Gastroesophageal sphincter (tissue), 4 donors: ENCODE data around the gene HSD3B2. TPM values are rescaled to one million over a fixed set of nuclear protein-coding genes. Genes with fewer than 3 reads are reported as not detected.
"Not testable (repeated sequence)": the region's sequence is repeated elsewhere in the genome, so short reads cannot be mapped to it uniquely, and the experiment has no call there.

ENCODE experiments used
- ATAC-seq: fragments of 150-250 bp; one replicate; pipeline ENCODE4 v1.9.1; 2016; ENCODE audit warnings: mild to moderate bottlenecking, moderate library complexity
- H3K27ac ChIP-seq, 4 donors: fragments of 200-600 bp; sonication (generic) in 3 of 4; 1 replicate in 3 of 4; 2 replicates in 1 of 4; pipeline ENCODE4 v1.5.1; 2016 to 2019
- H3K27me3 ChIP-seq: fragments of 200-600 bp; sonication (generic); one replicate; pipeline ENCODE4 v1.5.1; 2019
- H3K36me3 ChIP-seq, 2 donors: fragments of 200-600 bp; sonication (generic); one replicate each; pipeline ENCODE4 v1.5.1; 2019; ENCODE audit warnings: control low read depth in 1 of 2
- H3K4me1 ChIP-seq, 3 donors: fragments of 200-600 bp; sonication (generic); 1 replicate in 2 of 3; 2 replicates in 1 of 3; pipeline ENCODE4 v1.5.1; 2016 to 2019; ENCODE audit warnings: control low read depth in 2 of 3
- H3K4me3 ChIP-seq, 2 donors: fragments of 200-600 bp; sonication (generic); one replicate each; pipeline ENCODE4 v1.5.1; 2019; ENCODE audit warnings: mild to moderate bottlenecking in 1 of 2, moderate library complexity in 1 of 2
- H3K9me3 ChIP-seq, 3 donors: fragments of 200-600 bp; sonication (generic); one replicate each; pipeline ENCODE4 v1.5.1; 2017 to 2019; ENCODE audit warnings: control low read depth in 2 of 3
- CTCF ChIP-seq, 4 experiments: fragments of 200-600 bp in 2 of 4; fragments of 450-650 bp in 2 of 4; sonication (generic) in 1 of 4; IDR thresholded peaks; one replicate each; pipeline ENCODE4 v1.5.1; 2017 to 2019; ENCODE audit warnings: antibody characterized with exemption in 4 of 4, mild to moderate bottlenecking in 2 of 4, moderate library complexity in 2 of 4
- EP300 ChIP-seq: sonication (generic); formaldehyde crosslinking; IDR thresholded peaks from one replicate; pipeline ENCODE4 v1.6.1; 2017; ENCODE audit warnings: antibody characterized with exemption, mild to moderate bottlenecking
- POLR2A ChIP-seq, 2 donors: fragments of 450-650 bp; IDR thresholded peaks; one replicate each; pipeline ENCODE4 v1.6.1; 2017; ENCODE audit warnings: antibody characterized with exemption in 2 of 2, mild to moderate bottlenecking in 2 of 2, moderate library complexity in 1 of 2
- POLR2AphosphoS5 ChIP-seq: sonication (generic); formaldehyde crosslinking; IDR thresholded peaks from one replicate; pipeline ENCODE4 v1.6.1; 2017; ENCODE audit warnings: antibody characterized with exemption
- WGBS, 2 donors: methylation state at CpG; one replicate each; pipeline ENCODE4 v1.1.5; 2018; ENCODE audit warnings: low coverage in 1 of 2; 5-methylcytosine and 5-hydroxymethylcytosine counted together
- total RNA-seq, 4 donors: library from RNA; depleted of rRNA; stranded (reverse); fragments of >200 nt; gene quantifications; one replicate each; pipeline ENCODE4 v1.1.0, GENCODE V29; 2016

HSD3B2 gene
- total RNA-seq, 4 donors from 2014 or later: not detected

- Histone ChIP-seq H3K4me3 (no peak overlapping the region), H3K4me1 (no peaks in the 10 kb centered on the region), H3K9me3 (peaks cover 0 to 6% (median 0%) of the 10 kb centered on the region in 3 donors), H3K27me3 (no peaks in the 10 kb centered on the region), H3K27ac (no peak overlapping the region), H3K36me3 (no peaks in the 10 kb centered on the region)
- ATAC-seq: no peak
- no peak for TF ChIP-seq EP300
- TF ChIP-seq POLR2AphosphoS5: no peak
- no peak for TF ChIP-seq POLR2A (IDR thresholded peaks at IDR 0.05)
- TF ChIP-seq CTCF (IDR thresholded peaks at IDR 0.05): no peak
- 90 to 91% methylated on average over 1 of the region's 1 CpG for WGBS, 2 donors
Observed at GRCh38 chr1:119376594-119376993, 38.4 kb upstream of the HSD3B2 start.

- not testable (repeated sequence) for H3K4me1 ChIP-seq, H3K4me3 ChIP-seq, H3K36me3 ChIP-seq, H3K9me3 ChIP-seq, ATAC-seq, H3K27ac ChIP-seq, H3K27me3 ChIP-seq
- WGBS, 2 donors: 73% methylated on average over 2 of the region's 2 CpGs
Observed at GRCh38 chr1:119377594-119377993, 37.4 kb upstream of the HSD3B2 start.

GRCh38 chr1:119379117-119379516, 35.8 kb upstream of the HSD3B2 start:
- no peak for ATAC-seq
- no peak for TF ChIP-seq POLR2AphosphoS5
- TF ChIP-seq CTCF (IDR thresholded peaks at IDR 0.05): no peak
- no peak for TF ChIP-seq POLR2A (IDR thresholded peaks at IDR 0.05)
- TF ChIP-seq EP300: no peak

GRCh38 chr1:119380304-119380703, 34.6 kb upstream of the HSD3B2 start:
- H3K9me3 ChIP-seq: peaks cover 0 to 6% (median 0%) of the 10 kb centered on the region in 3 donors
- H3K27ac ChIP-seq: no peak overlapping the region
- H3K36me3 ChIP-seq: no peaks in the 10 kb centered on the region
- WGBS, 2 donors: 40 to 78% methylated on average over 1 to 2 of the region's 2 CpGs
- no peak for ATAC-seq
- H3K27me3 ChIP-seq: no peaks in the 10 kb centered on the region
- H3K4me1 ChIP-seq: no peaks in the 10 kb centered on the region
- TF ChIP-seq CTCF (IDR thresholded peaks at IDR 0.05): no peak
- no peak for TF ChIP-seq POLR2A (IDR thresholded peaks at IDR 0.05)
- TF ChIP-seq POLR2AphosphoS5: no peak
- no peak for TF ChIP-seq EP300
- H3K4me3 ChIP-seq: no peak overlapping the region

More at GRCh38 chr1:119379117-119379516, 35.8 kb upstream of the HSD3B2 start:
- Histone ChIP-seq H3K27me3 (no peaks in the 10 kb centered on the region), H3K27ac (no peak overlapping the region), H3K4me1 (no peaks in the 10 kb centered on the region), H3K4me3 (no peak overlapping the region), H3K9me3 (peaks cover 0 to 6% (median 0%) of the 10 kb centered on the region in 3 donors), H3K36me3 (no peaks in the 10 kb centered on the region)
- 80 to 100% methylated on average over 1 of the region's 1 CpG for WGBS, 2 donors

- ATAC-seq: no peak
- TF ChIP-seq POLR2AphosphoS5 (no peak), EP300 (no peak), CTCF (IDR thresholded peaks at IDR 0.05) (no peak), POLR2A (IDR thresholded peaks at IDR 0.05) (no peak)
- 93 to 100% methylated on average over 3 to 5 of the region's 5 CpGs for WGBS, 2 donors
Observed at GRCh38 chr1:119380983-119381662, 33.8 kb upstream of the HSD3B2 start.

More at GRCh38 chr1:119380983-119381662, 33.8 kb upstream of the HSD3B2 start:
- Histone ChIP-seq H3K27me3 (no peaks in the 10 kb centered on the region), H3K4me1 (no peaks in the 10 kb centered on the region), H3K27ac (no peak overlapping the region), H3K4me3 (no peak overlapping the region), H3K36me3 (no peaks in the 10 kb centered on the region), H3K9me3 (peaks cover 0 to 6% (median 0%) of the 10 kb centered on the region in 3 donors)
